ENCODE measurements around the gene TENM4. TPM values are rescaled to one million over a fixed set of nuclear protein-coding genes. Genes with fewer than 3 reads are reported as not detected.

The TENM4 gene
- total and polyA plus RNA-seq, 5 experiments from 2014 or later: not detected

DNA sequence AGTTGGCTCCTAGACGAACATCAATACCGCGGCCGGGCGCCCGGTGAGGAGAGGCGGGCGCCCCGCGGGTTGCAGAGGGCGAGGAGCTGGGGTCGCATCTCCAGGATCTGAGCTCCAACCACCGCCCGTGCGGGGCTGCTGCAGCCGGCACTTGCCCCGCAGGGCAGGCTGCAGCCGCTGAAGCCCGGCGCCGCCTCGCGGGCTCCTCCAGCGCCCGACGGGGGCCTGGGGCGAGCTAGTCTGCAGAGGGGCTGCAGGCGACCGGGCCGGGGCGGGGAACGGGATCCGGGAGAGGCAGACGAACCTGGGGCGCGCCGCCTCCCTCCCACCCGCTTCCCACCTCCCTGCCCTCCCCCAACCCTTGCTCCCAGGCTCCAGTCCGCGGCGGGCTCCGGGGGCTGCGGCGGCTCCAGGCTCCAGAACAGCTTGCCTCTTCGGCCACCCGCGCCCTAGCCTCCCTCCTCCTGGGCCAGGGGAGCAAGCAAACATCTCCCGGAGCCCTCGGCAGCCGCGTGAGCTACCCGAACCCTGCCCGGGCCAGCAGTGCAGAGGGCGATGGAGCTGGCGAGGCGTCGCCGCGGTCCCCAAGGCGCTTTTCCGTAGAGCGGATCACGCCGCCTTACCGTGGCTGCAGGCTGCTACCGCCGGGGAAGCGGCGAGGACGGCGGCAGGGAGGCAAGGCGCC lies 802 bp downstream of the TENM4 start:
- peaks cover 0 to 15% (median 3%) of the 10 kb centered on the region in 9 donors for H3K9me3 Mint-ChIP-seq
- H3K27me3 Mint-ChIP-seq: peaks cover 43 to 79% (median 64%) of the 10 kb centered on the region in 5 donors
- no peak overlapping the region for H3K27ac Mint-ChIP-seq
- POLR2A ChIA-PET: no interaction called here
- DNase-seq (no peak), ATAC-seq (no peak)
- H3K36me3 Mint-ChIP-seq: peaks cover 0 to 10% (median 6%) of the 10 kb centered on the region in 3 donors
- H3K4me3 Mint-ChIP-seq: peak overlapping the region in 1 of 10 donors; percentile 23
- peaks cover 4 to 27% (median 16%) of the 10 kb centered on the region in 4 donors for H3K4me1 Mint-ChIP-seq

DNA sequence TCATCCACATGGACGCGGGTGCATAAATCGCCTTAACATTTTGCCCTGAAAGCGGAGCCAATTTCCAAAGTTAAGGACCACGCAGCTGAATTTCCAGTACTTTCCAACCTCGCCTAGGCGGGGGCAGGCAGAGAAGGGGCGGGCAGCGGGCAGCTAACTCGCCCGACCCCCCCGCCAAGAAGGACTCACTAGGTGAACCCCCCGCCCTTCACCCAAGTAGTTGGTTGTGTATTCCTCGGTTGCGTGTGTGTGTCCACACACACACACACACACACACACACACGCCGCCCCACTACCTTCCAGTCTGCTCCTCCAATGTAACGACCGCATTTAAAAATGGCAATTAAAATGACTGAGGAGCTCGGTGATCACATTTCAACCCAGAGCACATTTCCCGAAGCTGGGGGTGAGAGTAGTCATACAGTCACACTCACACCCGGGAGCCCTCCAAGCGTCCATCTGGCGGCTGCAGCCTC lies 1.4 kb downstream of the TENM4 start:
- ATAC-seq: no peak
- peak overlapping the region in 2 of 10 donors; percentile 22 to 23 for H3K4me3 Mint-ChIP-seq
- POLR2A ChIA-PET: no interaction called here
- H3K4me1 Mint-ChIP-seq: peaks cover 4 to 27% (median 16%) of the 10 kb centered on the region in 4 donors
- peaks cover 43 to 79% (median 62%) of the 10 kb centered on the region in 5 donors for H3K27me3 Mint-ChIP-seq
- no peak for DNase-seq
- H3K9me3 Mint-ChIP-seq: peaks cover 0 to 15% (median 3%) of the 10 kb centered on the region in 9 donors
- H3K36me3 Mint-ChIP-seq: peaks cover 0 to 10% (median 6%) of the 10 kb centered on the region in 3 donors
- no peak overlapping the region for H3K27ac Mint-ChIP-seq

DNA sequence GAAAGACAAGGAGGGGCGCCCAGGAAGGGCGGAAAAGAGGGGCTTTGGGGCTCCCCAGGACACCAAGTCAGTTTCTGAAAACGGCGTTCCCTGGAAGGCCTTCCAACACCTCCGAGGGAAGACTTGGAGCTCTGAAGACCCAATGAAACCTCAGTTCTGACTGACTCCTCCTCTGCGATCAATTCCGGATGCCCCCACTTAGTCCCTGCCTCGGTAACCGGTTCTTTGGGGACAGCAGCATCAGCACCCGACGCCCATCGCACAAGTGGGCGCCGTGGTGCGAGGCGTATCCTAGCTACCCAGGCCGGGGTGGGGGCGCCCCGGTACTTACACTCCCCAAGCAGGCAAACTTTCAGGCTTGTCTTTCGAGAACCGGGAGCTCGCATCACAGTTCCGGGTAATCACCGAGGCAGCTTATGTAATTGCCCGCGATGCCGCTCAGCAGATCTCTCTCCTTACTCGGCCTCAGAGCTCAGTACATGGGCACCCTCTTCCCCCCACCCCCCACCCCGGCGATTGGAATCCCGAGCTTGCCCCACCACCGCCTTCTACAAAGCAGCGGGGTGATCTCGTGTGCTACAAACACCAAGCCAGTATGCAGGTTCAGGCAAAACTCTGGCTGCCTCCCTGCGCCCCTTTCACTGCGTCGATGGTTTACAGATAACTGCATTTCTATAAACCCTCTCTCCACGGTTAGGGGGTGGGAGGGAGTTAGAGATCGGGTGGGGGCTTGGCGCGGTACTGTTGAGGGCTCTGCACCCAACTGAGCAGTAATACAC lies 2.0 kb downstream of the TENM4 start:
- no peak for ATAC-seq
- Mint-ChIP-seq H3K36me3 (peaks cover 0 to 10% (median 6%) of the 10 kb centered on the region in 3 donors), H3K4me3 (peak overlapping the region in 3 of 10 donors; percentile 26 to 47 (median 29)), H3K27ac (no peak overlapping the region), H3K9me3 (peaks cover 0 to 15% (median 3%) of the 10 kb centered on the region in 9 donors), H3K27me3 (peaks cover 46 to 79% (median 64%) of the 10 kb centered on the region in 5 donors), H3K4me1 (peaks cover 4 to 27% (median 16%) of the 10 kb centered on the region in 4 donors)
- POLR2A ChIA-PET: interaction anchor here (0.7 kb wide), 1 partner anchor 14 kb away, joined by 8 read pairs; no protein-coding TSS in a partner anchor
- DNase-seq: no peak

DNA sequence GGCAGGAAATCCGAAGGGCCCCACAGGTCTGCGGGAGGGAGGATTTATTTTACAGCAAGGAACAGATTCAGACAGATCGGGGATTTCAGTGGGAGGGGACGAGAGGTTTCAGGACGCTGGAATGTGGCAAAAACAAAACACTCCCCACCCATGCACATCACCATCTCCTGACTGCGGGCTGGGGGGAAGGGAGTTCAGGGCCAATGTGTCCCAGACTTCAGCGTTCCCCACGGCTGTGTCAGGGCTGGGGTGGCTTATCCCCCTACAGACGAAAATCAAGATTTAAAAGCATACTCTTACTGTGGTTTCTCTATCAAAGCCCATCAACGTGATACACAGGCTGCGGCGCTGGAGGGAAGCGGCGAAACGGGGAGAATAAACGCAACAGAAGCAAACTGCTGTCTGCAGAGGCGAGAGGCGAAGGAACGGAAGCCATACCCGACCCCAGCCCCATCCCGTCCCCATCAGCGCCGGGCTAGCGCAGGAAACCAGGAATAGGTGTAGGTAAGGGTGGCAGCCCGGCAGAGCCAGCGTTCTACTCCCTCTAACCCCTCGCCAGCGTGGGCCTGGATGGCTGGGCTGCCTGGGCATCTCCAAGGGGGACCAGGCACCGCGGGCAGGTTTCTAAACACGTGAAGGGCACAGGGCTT lies 2.7 kb downstream of the TENM4 start:
- peak overlapping the region in 6 of 10 donors; percentile 26 to 75 (median 32) for H3K4me3 Mint-ChIP-seq
- peaks cover 0 to 15% (median 3%) of the 10 kb centered on the region in 9 donors for H3K9me3 Mint-ChIP-seq
- peaks cover 42 to 79% (median 61%) of the 10 kb centered on the region in 5 donors for H3K27me3 Mint-ChIP-seq
- ATAC-seq (no peak), DNase-seq (no peak)
- POLR2A ChIA-PET: interaction anchor here (0.7 kb wide), 1 partner anchor 14 kb away, joined by 8 read pairs; no protein-coding TSS in a partner anchor
- peaks cover 4 to 27% (median 16%) of the 10 kb centered on the region in 4 donors for H3K4me1 Mint-ChIP-seq
- no peak overlapping the region for H3K27ac Mint-ChIP-seq
- peaks cover 0 to 10% (median 6%) of the 10 kb centered on the region in 3 donors for H3K36me3 Mint-ChIP-seq

DNA sequence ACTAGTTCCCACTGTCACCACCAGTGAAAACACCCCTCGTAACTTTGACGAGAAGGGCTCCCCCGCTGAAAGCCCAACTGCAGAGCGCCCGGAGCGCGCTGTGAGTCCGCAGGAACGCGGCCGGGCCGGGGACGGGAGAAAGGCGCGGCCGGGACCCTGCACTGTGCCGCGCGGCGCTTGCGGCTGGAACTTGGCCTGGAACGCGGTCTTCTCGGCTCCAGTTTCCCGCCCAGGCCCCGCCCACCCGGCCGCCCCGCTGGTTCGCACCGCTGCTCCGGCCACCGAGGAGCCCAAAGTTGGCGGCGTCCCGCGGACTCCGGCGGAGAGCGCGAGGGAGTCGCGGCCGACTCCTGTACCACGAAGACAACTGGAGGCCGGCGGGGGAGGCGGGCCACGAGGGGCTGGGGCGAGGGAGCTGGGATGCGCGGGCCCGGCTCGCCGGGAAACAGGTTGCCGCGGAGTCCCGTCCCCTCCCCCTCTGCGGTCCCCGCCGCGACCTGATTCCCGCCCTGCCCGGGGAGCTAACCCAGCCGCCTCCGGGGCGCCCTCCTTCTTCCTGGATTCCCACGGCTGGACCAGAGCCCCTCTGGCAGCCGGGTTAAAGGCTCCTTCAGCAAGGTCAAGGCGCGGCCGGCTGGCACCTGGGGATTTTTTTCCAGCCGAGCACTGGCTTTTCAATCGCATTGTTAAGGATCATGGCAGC lies 3.4 kb downstream of the TENM4 start:
- peaks cover 0 to 10% (median 1%) of the 10 kb centered on the region in 3 donors for H3K36me3 Mint-ChIP-seq
- H3K4me3 Mint-ChIP-seq: peak overlapping the region in 6 of 10 donors; percentile 33 to 75 (median 37)
- POLR2A ChIA-PET: no interaction called here
- DNase-seq (no peak), ATAC-seq (no peak)
- H3K4me1 Mint-ChIP-seq: peaks cover 4 to 27% (median 16%) of the 10 kb centered on the region in 4 donors
- H3K9me3 Mint-ChIP-seq: peaks cover 0 to 15% (median 1%) of the 10 kb centered on the region in 9 donors
- H3K27me3 Mint-ChIP-seq: peaks cover 38 to 75% (median 55%) of the 10 kb centered on the region in 5 donors
- no peak overlapping the region for H3K27ac Mint-ChIP-seq

DNA sequence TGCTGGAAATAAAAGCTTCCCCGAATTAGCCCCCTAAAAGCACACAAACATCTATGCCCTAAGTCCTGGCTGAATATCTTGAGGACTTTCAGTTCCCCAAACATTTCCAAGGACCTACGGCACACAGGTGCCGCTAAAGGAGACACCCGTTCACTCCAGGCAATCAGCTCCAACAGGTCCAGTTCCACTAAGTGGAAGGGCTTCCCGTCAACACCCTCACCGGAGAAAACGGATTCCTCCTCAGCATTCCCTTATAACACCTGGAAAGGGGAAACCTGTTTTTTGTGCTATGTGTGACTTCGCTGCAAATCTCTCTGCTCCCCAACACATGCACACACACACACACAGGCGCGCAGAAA lies 3.9 kb downstream of the TENM4 start:
- no peak overlapping the region for H3K27ac Mint-ChIP-seq
- POLR2A ChIA-PET: no interaction called here
- DNase-seq (no peak), ATAC-seq (no peak)
- peaks cover 34 to 70% (median 51%) of the 10 kb centered on the region in 5 donors for H3K27me3 Mint-ChIP-seq
- H3K9me3 Mint-ChIP-seq: peaks cover 0 to 15% (median 0%) of the 10 kb centered on the region in 9 donors
- H3K4me1 Mint-ChIP-seq: peaks cover 4 to 26% (median 15%) of the 10 kb centered on the region in 4 donors
- peak overlapping the region in 5 of 10 donors; percentile 11 to 67 (median 38) for H3K4me3 Mint-ChIP-seq
- H3K36me3 Mint-ChIP-seq: peaks cover 0 to 8% (median 0%) of the 10 kb centered on the region in 3 donors

GRCh38 chr11:79434283-79434682 lies 6.5 kb downstream of the TENM4 start:
- Mint-ChIP-seq H3K36me3 (peaks cover 0 to 3% (median 0%) of the 10 kb centered on the region in 3 donors), H3K27me3 (peaks cover 25 to 57% (median 40%) of the 10 kb centered on the region in 5 donors), H3K27ac (no peak overlapping the region)

DNA sequence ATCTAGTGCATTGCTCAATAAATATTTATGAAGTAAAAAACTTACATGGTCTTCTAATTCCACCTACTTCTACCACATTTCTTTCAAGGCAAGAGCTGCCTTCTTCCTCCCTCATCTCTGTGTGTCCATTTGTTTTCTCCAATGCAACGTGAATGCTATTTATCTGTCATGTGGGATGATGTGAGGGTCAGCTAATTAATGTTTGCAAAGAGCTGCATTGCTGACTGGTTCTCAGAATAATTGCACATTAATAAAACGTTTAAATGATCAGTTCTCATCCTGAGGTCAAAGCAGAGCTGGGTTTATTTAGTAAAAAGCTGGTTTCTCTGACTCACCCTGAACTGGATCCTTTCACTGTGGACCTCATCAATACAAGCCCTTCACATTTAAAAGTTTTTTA lies 8.7 kb downstream of the TENM4 start:
- no peak for ATAC-seq
- Mint-ChIP-seq H3K27ac (no peak overlapping the region), H3K36me3 (peaks cover 0 to 2% (median 0%) of the 10 kb centered on the region in 3 donors), H3K4me3 (no peak overlapping the region), H3K27me3 (peaks cover 23 to 43% (median 31%) of the 10 kb centered on the region in 5 donors), H3K9me3 (peaks cover 0 to 8% (median 0%) of the 10 kb centered on the region in 9 donors), H3K4me1 (peaks cover 0 to 8% (median 3%) of the 10 kb centered on the region in 4 donors)
- DNase-seq: no peak
- POLR2A ChIA-PET: no interaction called here

More at GRCh38 chr11:79434283-79434682, 6.5 kb downstream of the TENM4 start:
- no peak overlapping the region for H3K4me3 Mint-ChIP-seq
- POLR2A ChIA-PET: no interaction called here
- peaks cover 0 to 14% (median 6%) of the 10 kb centered on the region in 4 donors for H3K4me1 Mint-ChIP-seq
- ATAC-seq (no peak), DNase-seq (no peak)
- H3K9me3 Mint-ChIP-seq: peaks cover 0 to 12% (median 0%) of the 10 kb centered on the region in 9 donors

DNA sequence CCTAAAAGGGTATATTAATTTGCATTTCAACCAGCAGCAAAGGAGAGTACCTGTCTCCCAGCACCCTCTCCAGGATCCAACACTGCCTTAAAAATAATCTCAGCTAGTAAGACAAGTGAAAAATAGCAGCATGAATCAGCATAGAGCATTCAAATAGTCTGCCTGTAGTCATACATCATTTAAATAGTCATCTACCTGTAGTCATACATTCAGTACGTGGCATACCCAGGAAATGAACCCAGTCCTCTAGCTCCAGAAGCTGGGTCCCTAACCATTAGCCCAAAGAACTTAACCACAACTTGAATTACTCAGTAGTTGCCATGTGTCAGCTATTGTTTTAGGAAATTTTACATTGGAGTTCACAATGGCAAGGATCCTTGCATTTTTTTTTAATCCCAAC lies 9.3 kb downstream of the TENM4 start:
- POLR2A ChIA-PET: no interaction called here
- peak overlapping the region in 1 of 10 donors; percentile 16 for H3K4me3 Mint-ChIP-seq
- no peak overlapping the region for H3K27ac Mint-ChIP-seq
- H3K4me1 Mint-ChIP-seq: peaks cover 0 to 2% (median under 1%) of the 10 kb centered on the region in 4 donors
- DNase-seq (no peak), ATAC-seq (no peak)
- peaks cover 0 to under 1% (median 0%) of the 10 kb centered on the region in 3 donors for H3K36me3 Mint-ChIP-seq
- H3K27me3 Mint-ChIP-seq: peaks cover 17 to 37% (median 26%) of the 10 kb centered on the region in 5 donors
- H3K9me3 Mint-ChIP-seq: peaks cover 0 to 4% (median 0%) of the 10 kb centered on the region in 9 donors

- POLR2A ChIA-PET: no interaction called here
These were observed 10.6 kb downstream of the TENM4 start for GRCh38 chr11:79430280-79430679.

GRCh38 chr11:79428406-79428805 lies 12.4 kb downstream of the TENM4 start:
- ATAC-seq: no peak
- Mint-ChIP-seq H3K4me1 (no peaks in the 10 kb centered on the region), H3K9me3 (peaks cover 0 to 4% (median 0%) of the 10 kb centered on the region in 9 donors), H3K36me3 (no peaks in the 10 kb centered on the region), H3K27me3 (peaks cover 4 to 10% (median 6%) of the 10 kb centered on the region in 5 donors), H3K4me3 (no peak overlapping the region), H3K27ac (no peak overlapping the region)
- DNase-seq: no peak
- POLR2A ChIA-PET: no interaction called here

More at GRCh38 chr11:79430280-79430679, 10.6 kb downstream of the TENM4 start:
- H3K27ac Mint-ChIP-seq: no peak overlapping the region
- H3K9me3 Mint-ChIP-seq: peaks cover 0 to 4% (median 0%) of the 10 kb centered on the region in 9 donors
- peaks cover 6 to 25% (median 18%) of the 10 kb centered on the region in 5 donors for H3K27me3 Mint-ChIP-seq
- H3K4me3 Mint-ChIP-seq: no peak overlapping the region
- ATAC-seq: no peak
- no peaks in the 10 kb centered on the region for H3K4me1 Mint-ChIP-seq
- DNase-seq: no peak
- no peaks in the 10 kb centered on the region for H3K36me3 Mint-ChIP-seq

Data from naive thymus-derived CD8-positive, alpha-beta T cell (primary cell).